ENCODE results near the gene ERP27. TPM values are rescaled to one million over a fixed set of nuclear protein-coding genes. Genes with fewer than 3 reads are reported as not detected.

ERP27 gene
- total and polyA plus RNA-seq, 2 donors from 2014 or later, result 11.0 to 35.3 TPM

DNA sequence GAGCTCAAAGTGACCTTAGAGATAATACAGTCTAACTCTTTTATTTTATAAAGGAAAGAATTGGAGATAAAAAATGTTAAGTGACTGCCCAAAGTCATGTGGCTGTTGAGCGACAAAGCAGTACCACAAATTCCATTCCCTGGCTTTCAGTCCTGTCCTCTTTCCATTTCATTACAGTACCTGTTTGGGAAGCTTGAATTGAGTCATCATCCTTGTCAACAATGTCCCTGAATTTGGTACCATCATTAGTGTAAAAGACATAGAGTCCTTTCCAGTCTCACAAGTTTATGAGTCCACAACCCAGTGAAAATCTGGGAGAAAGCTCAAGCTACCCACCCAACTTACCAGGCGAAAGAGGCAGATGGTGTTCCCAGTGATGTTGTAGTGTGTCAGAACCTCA, 3.8 kb downstream of the ERP27 start:
- H3K4me3 ChIP-seq (ENCODE audit: low read length in 3 of 3), result peak overlapping the region in 2 of 3 donors; percentile 31 to 44
- no peak for FAIRE-seq

DNA sequence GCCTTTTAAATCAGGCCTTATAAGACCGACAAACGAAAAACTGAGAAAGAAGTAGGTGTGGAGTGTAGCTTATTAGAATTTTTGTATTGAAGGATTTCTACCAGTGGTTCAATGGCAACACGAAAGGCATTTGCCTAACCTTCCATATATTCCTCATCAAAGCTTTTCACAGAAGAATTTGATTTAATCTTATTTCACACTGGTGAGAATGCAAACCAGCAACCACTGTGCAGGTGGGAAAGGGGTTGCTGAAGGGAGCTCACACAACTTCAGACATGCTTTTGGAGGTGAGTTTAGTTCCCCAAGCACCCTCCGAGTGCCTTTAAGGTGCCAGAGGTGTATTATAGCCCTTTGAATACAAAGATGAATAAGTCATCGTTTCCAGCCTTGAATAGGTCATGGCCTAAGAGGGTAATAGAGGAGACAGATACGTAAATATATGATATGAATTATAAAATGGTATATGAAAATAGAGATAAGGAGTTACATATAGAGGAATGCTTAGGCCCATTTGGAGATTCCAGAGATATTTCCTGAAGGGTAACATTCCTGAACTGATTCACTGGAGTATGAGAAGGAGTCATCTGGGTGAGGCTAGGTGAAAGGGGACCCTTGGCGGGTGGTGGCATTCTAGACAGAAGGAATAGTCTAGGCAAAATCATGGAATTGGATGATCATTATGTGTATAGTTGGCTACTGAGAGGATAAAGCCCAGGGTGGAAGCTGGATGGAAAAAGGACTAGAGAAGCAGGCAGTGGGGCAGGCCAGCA, 6.4 kb downstream of the ERP27 start:
- intact Hi-C loops (cut with DNase I), result no loop called here
- Histone ChIP-seq H3K27me3 (ENCODE audit: control insufficient read depth, insufficient read depth, low read length) (no peaks in the 10 kb centered on the region), H3K27ac (ENCODE audit: low read depth in 2 of 2, low read length in 2 of 2) (peak overlapping the region in 1 of 2 donors; percentile 52), H3K36me3 (ENCODE audit: control insufficient read depth in 2 of 3, insufficient read depth in 3 of 3, low read length in 3 of 3) (no peaks in the 10 kb centered on the region), H3K9ac (ENCODE audit: low read length in 3 of 3) (no peak overlapping the region), H3K9me3 (ENCODE audit: control insufficient read depth in 2 of 3, insufficient read depth in 1 of 3, low read length in 3 of 3) (no peaks in the 10 kb centered on the region), H3K4me3 (ENCODE audit: low read length in 3 of 3) (no peak overlapping the region), H3K4me1 (ENCODE audit: control insufficient read depth in 2 of 3, insufficient read depth in 2 of 3, low read depth in 1 of 3, low read length in 3 of 3) (peaks cover 7 to 18% (median 14%) of the 10 kb centered on the region in 3 donors)
- FAIRE-seq (no peak), DNase-seq (no peak)
- TF ChIP-seq, protein P1, sequence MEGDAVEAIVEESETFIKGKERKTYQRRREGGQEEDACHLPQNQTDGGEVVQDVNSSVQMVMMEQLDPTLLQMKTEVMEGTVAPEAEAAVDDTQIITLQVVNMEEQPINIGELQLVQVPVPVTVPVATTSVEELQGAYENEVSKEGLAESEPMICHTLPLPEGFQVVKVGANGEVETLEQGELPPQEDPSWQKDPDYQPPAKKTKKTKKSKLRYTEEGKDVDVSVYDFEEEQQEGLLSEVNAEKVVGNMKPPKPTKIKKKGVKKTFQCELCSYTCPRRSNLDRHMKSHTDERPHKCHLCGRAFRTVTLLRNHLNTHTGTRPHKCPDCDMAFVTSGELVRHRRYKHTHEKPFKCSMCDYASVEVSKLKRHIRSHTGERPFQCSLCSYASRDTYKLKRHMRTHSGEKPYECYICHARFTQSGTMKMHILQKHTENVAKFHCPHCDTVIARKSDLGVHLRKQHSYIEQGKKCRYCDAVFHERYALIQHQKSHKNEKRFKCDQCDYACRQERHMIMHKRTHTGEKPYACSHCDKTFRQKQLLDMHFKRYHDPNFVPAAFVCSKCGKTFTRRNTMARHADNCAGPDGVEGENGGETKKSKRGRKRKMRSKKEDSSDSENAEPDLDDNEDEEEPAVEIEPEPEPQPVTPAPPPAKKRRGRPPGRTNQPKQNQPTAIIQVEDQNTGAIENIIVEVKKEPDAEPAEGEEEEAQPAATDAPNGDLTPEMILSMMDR (IDR thresholded peaks at IDR 0.05; ENCODE audit: borderline replicate concordance, extremely low read depth, insufficient read depth), result no peak

More for the DNA sequence above, 3.8 kb downstream of the ERP27 start:
- DNase-seq, result no peak
- TF ChIP-seq, protein P1 (IDR thresholded peaks at IDR 0.05; ENCODE audit: borderline replicate concordance, extremely low read depth, insufficient read depth), result no peak
- H3K27ac ChIP-seq (ENCODE audit: low read depth in 2 of 2, low read length in 2 of 2), result peak overlapping the region; percentile 71 to 90
- peaks cover 7 to 18% (median 9%) of the 10 kb centered on the region in 3 donors for H3K4me1 ChIP-seq (ENCODE audit: control insufficient read depth in 2 of 3, insufficient read depth in 2 of 3, low read depth in 1 of 3, low read length in 3 of 3)
- no peaks in the 10 kb centered on the region for H3K9me3 ChIP-seq (ENCODE audit: control insufficient read depth in 2 of 3, insufficient read depth in 1 of 3, low read length in 3 of 3)
- peak overlapping the region in 1 of 3 donors; percentile 8 for H3K9ac ChIP-seq (ENCODE audit: low read length in 3 of 3)
- no peaks in the 10 kb centered on the region for H3K27me3 ChIP-seq (ENCODE audit: control insufficient read depth, insufficient read depth, low read length)
- intact Hi-C loops (cut with DNase I), result no loop called here
- H3K36me3 ChIP-seq (ENCODE audit: control insufficient read depth in 2 of 3, insufficient read depth in 3 of 3, low read length in 3 of 3), result no peaks in the 10 kb centered on the region

DNA sequence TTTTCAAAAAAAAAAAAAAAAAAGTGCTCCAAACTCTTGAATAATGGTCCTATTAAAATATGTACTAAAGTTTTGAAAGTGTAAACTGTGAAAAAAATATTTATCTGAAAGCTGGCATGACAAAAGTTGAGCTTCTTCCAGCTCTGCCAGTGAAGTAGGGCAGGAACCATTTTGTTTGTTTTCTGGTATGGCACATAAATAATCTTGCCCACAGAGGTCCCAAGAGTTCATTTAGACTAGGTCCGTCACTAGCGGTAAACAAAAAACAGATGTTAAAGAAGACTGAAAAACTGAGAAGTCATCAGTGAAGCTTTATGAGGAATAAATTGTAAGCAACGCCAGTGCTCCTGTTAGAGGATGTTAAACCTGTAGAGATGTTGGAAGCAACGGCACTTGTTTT, 7.0 kb downstream of the ERP27 start:
- H3K36me3 ChIP-seq (ENCODE audit: control insufficient read depth in 2 of 3, insufficient read depth in 3 of 3, low read length in 3 of 3), result no peaks in the 10 kb centered on the region
- H3K9me3 ChIP-seq (ENCODE audit: control insufficient read depth in 2 of 3, insufficient read depth in 1 of 3, low read length in 3 of 3), result no peaks in the 10 kb centered on the region
- intact Hi-C loops (cut with DNase I), result no loop called here
- no peaks in the 10 kb centered on the region for H3K27me3 ChIP-seq (ENCODE audit: control insufficient read depth, insufficient read depth, low read length)
- FAIRE-seq (no peak), DNase-seq (no peak)
- peaks cover 7 to 18% (median 14%) of the 10 kb centered on the region in 3 donors for H3K4me1 ChIP-seq (ENCODE audit: control insufficient read depth in 2 of 3, insufficient read depth in 2 of 3, low read depth in 1 of 3, low read length in 3 of 3)
- H3K9ac ChIP-seq (ENCODE audit: low read length in 3 of 3), result no peak overlapping the region
- TF ChIP-seq, protein P1 (IDR thresholded peaks at IDR 0.05; ENCODE audit: borderline replicate concordance, extremely low read depth, insufficient read depth), result no peak
- H3K27ac ChIP-seq (ENCODE audit: low read depth in 2 of 2, low read length in 2 of 2), result no peak overlapping the region
- H3K4me3 ChIP-seq (ENCODE audit: low read length in 3 of 3), result no peak overlapping the region
